IPS-NIHi7 (cell line): ENCODE data around the gene ZNF208.
"Not testable (repeated sequence)": the region's sequence is repeated elsewhere in the genome, so short reads cannot be mapped to it uniquely, and the experiment has no call there.

Experiments used
- DNase-seq: peaks from one replicate; pipeline ENCODE4 v3.0.0; 2012; ENCODE audit warnings: mixed read lengths; ENCODE audit errors: extremely low spot score

The ZNF208 gene

DNA sequence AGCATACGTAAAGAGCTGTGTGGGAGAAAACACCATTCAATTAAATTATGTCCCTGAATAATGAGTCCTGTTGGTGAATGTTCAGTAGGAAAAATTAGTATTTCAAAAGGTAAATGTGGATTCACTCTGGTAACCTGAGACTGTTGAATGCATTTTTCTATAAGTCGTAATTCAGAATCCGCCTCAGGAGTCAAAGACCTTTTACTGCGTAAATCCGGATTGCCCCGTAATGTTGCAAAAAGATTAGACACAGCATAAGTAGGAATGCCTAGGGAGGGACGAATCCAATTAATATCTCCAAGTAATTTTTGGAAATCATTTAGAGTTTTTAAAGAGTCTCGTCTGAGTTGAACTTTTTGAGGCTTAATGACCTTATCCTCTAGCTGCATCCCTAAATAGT lies 126.0 kb downstream of the ZNF208 start:
- not testable (repeated sequence) for DNase-seq

DNA sequence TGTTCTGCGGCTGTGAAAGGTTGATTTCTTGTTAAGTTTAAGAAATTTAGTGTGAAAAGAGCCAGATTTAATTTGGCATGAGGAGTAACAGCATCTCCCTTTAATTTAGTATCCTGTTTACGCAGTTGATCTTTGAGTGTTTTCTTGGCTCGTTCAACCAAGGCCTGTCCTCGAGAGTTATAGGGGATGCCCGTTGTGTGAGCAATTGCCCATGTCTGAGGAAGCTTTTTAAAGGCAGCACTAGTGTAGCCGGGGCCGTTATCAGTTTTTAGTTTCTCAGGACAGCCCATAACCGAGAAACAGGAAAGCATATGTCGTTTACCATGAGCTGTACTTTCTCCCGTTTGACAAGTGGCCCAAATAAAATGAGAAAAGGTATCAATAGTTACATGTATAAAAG lies 127.2 kb downstream of the ZNF208 start:
- DNase-seq = no peak
